ENCODE data around the gene UBAP2.
A peak's percentile ranks its signal among the peaks of the same experiment; 100 is the strongest.

Gene UBAP2

DNA sequence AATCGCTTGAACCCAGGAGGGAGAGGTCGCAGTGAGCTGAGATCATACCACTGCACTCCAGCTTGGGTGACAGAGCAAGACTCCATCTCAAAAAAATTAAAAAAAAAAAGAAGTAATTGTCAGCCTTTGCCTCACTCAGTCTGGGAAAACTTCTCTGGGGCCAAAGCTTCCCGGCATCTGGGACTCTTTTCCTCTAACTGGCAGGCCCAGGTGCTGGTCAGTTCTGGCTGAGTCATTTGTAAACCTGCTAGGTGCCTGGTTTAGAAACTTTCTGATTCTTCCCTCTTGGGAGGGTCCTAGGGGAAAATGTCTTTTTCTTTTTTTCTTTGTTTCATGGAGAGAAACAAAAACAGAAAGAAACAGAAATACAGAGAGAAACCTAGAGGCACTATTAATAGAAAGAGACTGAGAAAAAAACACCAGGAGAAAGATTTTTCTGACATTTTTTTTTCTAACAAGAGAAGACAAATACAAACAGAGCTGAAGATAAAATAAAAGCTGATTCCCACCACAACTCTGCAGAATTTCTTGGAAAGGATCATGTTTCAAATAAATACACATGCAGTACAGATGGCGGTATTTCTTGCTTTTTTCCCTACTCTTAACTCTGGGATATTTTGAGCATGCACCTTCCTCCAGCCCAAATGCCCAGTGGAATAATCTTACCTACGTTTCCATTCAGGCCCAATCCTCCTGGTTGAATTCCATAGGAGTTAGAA, 22.1 kb upstream of the UBAP2 start:
- H3K27ac ChIP-seq, result peak overlapping the region; percentile 7; the same call in 1 of the 2 replicates
- TF ChIP-seq, protein P1, sequence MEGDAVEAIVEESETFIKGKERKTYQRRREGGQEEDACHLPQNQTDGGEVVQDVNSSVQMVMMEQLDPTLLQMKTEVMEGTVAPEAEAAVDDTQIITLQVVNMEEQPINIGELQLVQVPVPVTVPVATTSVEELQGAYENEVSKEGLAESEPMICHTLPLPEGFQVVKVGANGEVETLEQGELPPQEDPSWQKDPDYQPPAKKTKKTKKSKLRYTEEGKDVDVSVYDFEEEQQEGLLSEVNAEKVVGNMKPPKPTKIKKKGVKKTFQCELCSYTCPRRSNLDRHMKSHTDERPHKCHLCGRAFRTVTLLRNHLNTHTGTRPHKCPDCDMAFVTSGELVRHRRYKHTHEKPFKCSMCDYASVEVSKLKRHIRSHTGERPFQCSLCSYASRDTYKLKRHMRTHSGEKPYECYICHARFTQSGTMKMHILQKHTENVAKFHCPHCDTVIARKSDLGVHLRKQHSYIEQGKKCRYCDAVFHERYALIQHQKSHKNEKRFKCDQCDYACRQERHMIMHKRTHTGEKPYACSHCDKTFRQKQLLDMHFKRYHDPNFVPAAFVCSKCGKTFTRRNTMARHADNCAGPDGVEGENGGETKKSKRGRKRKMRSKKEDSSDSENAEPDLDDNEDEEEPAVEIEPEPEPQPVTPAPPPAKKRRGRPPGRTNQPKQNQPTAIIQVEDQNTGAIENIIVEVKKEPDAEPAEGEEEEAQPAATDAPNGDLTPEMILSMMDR (conservative IDR thresholded peaks at IDR 0.05), result no peak
- TF ChIP-seq ZFX (IDR thresholded peaks at IDR 0.05), result no peak

DNA sequence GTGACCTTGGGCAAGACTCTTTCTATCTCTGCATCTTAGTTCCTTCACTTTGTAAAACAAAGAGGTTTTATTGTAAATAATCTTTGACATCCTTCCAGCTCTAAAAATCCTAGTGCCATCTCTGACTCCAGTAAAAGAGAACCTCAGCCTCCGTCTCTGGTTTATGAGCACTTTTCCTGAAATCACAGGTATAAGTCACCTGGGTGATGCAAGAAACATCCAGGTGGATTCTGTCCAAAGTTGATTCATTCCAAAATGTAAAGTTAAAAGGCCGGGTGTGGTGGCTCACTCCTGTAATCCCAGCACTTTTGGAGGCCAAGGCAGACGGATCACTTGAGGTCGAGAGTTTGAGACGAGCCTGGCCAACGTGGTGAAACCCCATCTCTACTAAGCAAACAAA, 21.1 kb upstream of the UBAP2 start:
- TF ChIP-seq ZFX (IDR thresholded peaks at IDR 0.05), result no peak

DNA sequence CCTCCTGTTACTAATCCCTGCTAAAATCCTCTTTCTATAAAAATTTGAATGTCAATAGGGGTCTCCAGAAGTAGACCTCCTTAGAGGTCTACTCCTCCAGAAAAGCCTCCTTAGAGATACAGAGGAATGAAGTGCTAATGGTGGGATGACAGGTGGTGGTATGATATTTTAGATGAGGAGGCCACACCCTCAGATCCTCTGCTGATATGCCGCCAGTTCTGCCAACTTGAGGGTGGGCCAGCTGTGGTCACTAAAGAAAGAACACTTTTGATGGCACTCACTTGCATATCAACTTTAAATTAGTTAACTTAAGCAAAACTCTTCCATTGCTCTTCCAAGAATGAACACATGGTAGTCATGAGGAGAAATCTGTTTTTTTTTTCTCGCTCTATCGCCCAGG, 16.9 kb upstream of the UBAP2 start:
- H3K27ac ChIP-seq, result no peak overlapping the region
- TF ChIP-seq, protein P1 (conservative IDR thresholded peaks at IDR 0.05), result no peak
- no peak for TF ChIP-seq ZFX (IDR thresholded peaks at IDR 0.05)

More for the DNA sequence above, 21.1 kb upstream of the UBAP2 start:
- H3K27ac ChIP-seq, result peak overlapping the region; percentile 7; the same call in 1 of the 2 replicates

DNA sequence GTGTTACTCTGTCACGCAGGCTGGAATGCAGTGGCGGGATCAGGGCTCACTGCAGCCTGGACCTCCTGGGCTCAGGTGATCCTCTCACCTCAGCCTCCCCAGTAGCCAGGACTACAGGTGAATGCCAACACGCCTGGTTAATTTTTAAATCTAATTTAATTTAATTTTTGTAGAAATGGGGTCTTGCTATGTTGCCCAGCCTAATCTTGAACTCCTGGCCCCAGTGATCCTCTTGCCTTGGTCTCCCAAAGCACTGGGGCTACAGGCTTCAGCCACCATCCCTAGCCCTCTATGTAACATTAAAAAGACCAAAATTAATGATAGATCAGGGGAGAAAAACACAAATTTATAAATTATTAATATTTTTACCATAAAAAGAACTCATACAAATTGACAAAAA, 11.3 kb upstream of the UBAP2 start:
- TF ChIP-seq, protein P1 (conservative IDR thresholded peaks at IDR 0.05), result no peak
- no peak for TF ChIP-seq ZFX (IDR thresholded peaks at IDR 0.05)
- no peak overlapping the region for H3K27ac ChIP-seq

DNA sequence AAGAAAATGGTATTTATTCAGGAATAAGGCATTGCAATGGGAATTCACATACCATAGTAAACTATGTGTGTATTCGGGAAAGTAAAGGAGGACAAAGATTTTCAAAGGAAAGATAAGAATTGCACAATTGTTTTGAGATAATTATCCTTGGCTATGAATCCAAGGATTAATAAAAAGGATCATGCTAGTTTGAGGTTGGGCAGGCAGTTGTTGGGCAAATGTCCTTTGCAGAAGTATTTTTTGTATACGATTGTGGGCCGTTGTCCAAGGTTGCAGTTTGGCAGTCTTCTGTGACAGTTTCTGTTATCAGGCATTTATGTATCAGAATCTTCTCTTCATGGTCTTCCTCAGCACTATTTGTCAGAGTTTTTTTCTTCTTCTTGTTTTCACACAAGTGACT, 10.6 kb upstream of the UBAP2 start:
- H3K27ac ChIP-seq, result no peak overlapping the region
- TF ChIP-seq, protein P1 (conservative IDR thresholded peaks at IDR 0.05), result no peak
- no peak for TF ChIP-seq ZFX (IDR thresholded peaks at IDR 0.05)

DNA sequence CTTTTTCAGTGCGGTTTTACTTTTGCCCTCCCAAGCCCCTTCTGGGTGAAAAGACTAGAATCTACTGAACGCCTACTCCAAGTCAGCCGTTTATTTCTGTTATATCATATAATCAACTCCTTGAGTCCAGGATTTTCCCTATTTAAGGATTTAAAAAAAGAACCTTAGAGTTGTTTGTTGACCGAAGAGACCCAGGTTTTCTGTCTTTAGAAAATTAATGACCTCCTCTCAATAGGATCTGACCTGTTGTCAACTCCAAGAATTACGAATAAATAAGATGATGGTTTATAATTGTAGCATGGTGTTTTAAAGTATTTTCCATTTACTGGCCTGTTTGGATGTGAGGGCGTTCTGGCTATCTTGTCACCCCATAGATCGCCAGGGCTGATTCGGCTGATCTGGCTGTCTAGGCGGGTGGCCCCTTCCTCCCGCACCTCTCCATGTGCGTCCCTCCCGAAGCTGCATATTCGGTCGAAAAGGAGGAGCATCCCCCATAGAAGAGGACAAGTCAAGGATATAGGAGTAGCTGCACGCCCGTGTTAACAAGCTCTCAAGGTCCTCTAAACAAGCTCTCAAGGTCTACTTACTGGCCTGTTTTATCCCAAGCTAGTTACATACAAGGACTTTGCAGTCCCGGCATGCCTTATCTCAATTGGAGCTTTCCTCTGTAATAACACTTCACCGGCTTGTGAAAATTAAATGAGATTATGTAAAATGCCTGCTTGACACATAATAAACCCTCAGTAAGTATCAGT, 1.1 kb upstream of the UBAP2 start:
- H3K27ac ChIP-seq, result peak overlapping the region; percentile 95
- TF ChIP-seq ZFX (IDR thresholded peaks at IDR 0.05), result no peak
- TF ChIP-seq, protein P1 (conservative IDR thresholded peaks at IDR 0.05), result no peak

DNA sequence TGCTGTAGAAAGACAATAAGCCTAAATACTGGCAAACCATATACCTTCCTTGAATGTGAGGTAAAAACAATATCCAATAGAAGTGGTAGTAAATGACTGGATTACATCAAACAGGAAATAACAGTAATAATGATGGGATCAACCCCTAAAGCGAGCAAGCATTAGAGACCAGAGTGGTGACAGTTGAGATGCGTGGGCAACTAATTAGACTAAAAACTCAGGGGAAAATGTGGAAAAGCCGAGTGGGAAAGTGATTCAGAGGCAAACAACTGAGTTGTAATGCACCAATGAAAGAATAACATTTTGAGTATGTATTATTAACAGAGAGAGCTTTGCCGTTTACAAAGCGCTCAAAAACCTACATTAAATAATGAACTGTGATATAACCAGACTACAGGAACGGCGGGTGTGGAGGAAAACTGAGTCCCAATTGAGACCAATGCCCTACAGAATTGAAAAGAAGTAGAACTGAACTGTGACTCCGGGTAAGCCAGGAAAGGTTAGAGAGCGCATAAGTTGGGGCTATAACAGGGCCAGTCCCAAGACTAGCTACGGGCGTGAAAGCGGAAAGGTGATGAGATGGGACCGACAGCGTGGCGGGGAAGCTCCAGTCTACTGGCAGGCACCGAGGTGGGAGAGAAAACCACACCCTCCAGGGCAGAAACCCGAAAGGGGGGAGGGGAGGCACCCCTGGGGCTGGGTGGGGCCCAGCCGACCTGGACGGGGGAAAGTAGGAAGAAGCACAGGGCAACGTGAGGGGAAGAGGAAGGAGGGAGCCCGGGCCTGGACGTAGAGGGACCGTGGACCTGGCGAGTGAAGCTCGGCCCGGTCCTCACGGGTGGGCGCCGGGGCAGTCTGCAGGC, 592 bp downstream of the UBAP2 start:
- TF ChIP-seq, protein P1 (conservative IDR thresholded peaks at IDR 0.05), result no peak
- no peak for TF ChIP-seq ZFX (IDR thresholded peaks at IDR 0.05)
- peak overlapping the region; percentile 95 for H3K27ac ChIP-seq
